ENCODE results near the gene MS4A1.

DNA sequence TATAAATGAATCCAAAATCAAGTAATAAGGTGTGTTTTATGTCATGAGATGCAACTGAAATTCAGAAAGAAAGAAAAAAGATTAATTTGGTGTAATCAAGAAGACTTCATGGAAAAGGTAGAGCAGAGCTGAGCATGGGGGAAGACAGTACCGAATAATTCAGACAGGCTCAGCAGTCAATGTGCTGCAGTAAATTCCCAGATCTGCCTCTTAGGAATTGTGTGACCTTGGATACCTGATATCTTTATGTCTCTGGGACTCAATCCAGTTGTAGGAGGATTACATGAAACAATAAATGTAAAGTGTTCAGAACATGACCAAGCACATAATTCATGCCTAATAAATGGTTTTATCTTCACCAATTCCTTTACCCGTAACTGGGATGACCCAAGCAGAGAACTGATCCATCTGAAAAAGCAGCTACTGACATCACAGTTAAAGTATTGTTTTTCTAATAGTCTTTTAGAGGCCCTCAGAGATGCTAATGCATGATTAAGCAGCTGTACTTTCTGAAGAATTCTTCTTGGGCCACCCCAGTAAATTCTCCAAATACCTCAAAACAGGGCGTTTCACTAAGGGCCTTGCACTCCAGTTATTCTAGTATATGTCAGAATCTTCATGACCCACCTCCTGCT, 44.7 kb downstream of the MS4A1 start:
- TF ChIP-seq, protein P1, sequence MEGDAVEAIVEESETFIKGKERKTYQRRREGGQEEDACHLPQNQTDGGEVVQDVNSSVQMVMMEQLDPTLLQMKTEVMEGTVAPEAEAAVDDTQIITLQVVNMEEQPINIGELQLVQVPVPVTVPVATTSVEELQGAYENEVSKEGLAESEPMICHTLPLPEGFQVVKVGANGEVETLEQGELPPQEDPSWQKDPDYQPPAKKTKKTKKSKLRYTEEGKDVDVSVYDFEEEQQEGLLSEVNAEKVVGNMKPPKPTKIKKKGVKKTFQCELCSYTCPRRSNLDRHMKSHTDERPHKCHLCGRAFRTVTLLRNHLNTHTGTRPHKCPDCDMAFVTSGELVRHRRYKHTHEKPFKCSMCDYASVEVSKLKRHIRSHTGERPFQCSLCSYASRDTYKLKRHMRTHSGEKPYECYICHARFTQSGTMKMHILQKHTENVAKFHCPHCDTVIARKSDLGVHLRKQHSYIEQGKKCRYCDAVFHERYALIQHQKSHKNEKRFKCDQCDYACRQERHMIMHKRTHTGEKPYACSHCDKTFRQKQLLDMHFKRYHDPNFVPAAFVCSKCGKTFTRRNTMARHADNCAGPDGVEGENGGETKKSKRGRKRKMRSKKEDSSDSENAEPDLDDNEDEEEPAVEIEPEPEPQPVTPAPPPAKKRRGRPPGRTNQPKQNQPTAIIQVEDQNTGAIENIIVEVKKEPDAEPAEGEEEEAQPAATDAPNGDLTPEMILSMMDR (IDR thresholded peaks at IDR 0.05): no peak
- no peak for TF ChIP-seq POLR2A (IDR thresholded peaks at IDR 0.05)

Data from testis (tissue), 2 donors.